Measurements from ENCODE around the gene ADPRS. TPM values are rescaled to one million over a fixed set of nuclear protein-coding genes. Genes with fewer than 3 reads are reported as not detected.

The ADPRS gene
- total and polyA plus RNA-seq, 9 of the 15 experiments (the other 6 are each of a cell fraction or from before 2014, with no cell fraction given): 5.9 to 40.0 (median 27.4) TPM

DNA sequence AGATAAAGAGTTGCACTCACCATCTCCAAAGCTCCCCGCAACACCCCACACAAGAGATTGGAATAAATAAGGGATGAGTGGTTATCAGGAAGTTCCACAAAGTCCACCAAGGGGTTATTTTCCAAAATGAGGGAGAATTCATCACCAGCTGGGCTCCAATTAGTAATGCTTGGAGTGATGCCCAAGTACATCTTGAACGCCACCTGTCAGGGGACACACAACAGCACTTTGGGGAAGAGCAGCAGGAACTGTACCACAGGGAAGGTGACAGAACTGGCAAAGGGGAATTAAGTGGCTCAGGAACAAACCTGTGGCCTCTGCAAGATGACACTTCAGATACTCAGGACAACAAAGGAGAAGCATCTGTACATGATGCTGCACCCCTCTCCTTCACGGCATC is 49.1 kb downstream of the ADPRS start:
- FAIRE-seq (no peak), DNase-seq (ENCODE audit: extremely low read depth in 1 of 4, low spot score in 3 of 4) (no peak), ATAC-seq (no peak)
- Histone ChIP-seq H3K4me2 (ENCODE audit: insufficient read depth, low read length) (no peak overlapping the region), H3K9me1 (ENCODE audit: control insufficient read depth, insufficient read depth, low read length) (peaks cover 4% of the 10 kb centered on the region), H3K79me2 (ENCODE audit: control insufficient read depth, insufficient read depth, low read length) (peaks cover 18% of the 10 kb centered on the region), H3K27ac (ENCODE audit: extremely low read depth, low read depth, low read length) (no peak overlapping the region), H4K20me1 (replicated peaks; ENCODE audit: control insufficient read depth, insufficient read depth, low read length) (peaks cover 11% of the 10 kb centered on the region; the same call in 1 of the 2 replicates), H3K4me3 (no peak overlapping the region), H3K9ac (ENCODE audit: insufficient read depth in 1 of 2, low read depth in 2 of 2, low read length in 2 of 2) (no peak overlapping the region), H3K36me3 (ENCODE audit: control insufficient read depth, insufficient read depth, low read length) (peaks cover 55% of the 10 kb centered on the region), H3K9me3 (replicated peaks; ENCODE audit: control insufficient read depth, insufficient read depth, low read depth, low read length) (no peaks in the 10 kb centered on the region), H3K27me3 (ENCODE audit: control insufficient read depth in 2 of 2, insufficient read depth in 2 of 2, low read length in 2 of 2) (no peaks in the 10 kb centered on the region), H2AFZ (ENCODE audit: low read depth, low read length) (no peak overlapping the region), H3K4me1 (replicated peaks in 1 of 2; ENCODE audit: control insufficient read depth in 2 of 2, insufficient read depth in 2 of 2, low read length in 2 of 2) (peaks cover 5 to 6% of the 10 kb centered on the region in 2 experiments; a peak in 3 of 5 replicates)
- in situ Hi-C loops (cut with MboI) (no loop called here), intact Hi-C loops (cut with micrococcal nuclease) (no loop called here)
- 92% methylated on average over 3 of the region's 3 CpGs for WGBS (ENCODE audit: insufficient coverage, low coverage, missing lambda C conversion rate)
- TF ChIP-seq ZKSCAN3 (CRISPR knock-in tag; IDR thresholded peaks at IDR 0.05) (no peak), FOXA3 (CRISPR knock-in tag; conservative IDR thresholded peaks at IDR 0.05 in 1 of 2, IDR thresholded peaks at IDR 0.05 in 1 of 2) (no peak), TGIF2 (CRISPR knock-in tag; IDR thresholded peaks at IDR 0.05) (no peak), ZC3H8 (IDR thresholded peaks at IDR 0.05) (no peak), CHCHD3 (CRISPR knock-in tag; IDR thresholded peaks at IDR 0.05) (no peak), ZNF583 (CRISPR knock-in tag; IDR thresholded peaks at IDR 0.05) (no peak), ZNF79 (CRISPR knock-in tag; IDR thresholded peaks at IDR 0.05; ENCODE audit: low read depth) (no peak), RFX7 (CRISPR knock-in tag; IDR thresholded peaks at IDR 0.05) (no peak), SAFB (IDR thresholded peaks at IDR 0.05; ENCODE audit: borderline replicate concordance, low read depth, low read length) (no peak), ZNF347 (CRISPR knock-in tag; IDR thresholded peaks at IDR 0.05; ENCODE audit: low read depth) (no peak)
- TF ChIP-seq, protein P1, sequence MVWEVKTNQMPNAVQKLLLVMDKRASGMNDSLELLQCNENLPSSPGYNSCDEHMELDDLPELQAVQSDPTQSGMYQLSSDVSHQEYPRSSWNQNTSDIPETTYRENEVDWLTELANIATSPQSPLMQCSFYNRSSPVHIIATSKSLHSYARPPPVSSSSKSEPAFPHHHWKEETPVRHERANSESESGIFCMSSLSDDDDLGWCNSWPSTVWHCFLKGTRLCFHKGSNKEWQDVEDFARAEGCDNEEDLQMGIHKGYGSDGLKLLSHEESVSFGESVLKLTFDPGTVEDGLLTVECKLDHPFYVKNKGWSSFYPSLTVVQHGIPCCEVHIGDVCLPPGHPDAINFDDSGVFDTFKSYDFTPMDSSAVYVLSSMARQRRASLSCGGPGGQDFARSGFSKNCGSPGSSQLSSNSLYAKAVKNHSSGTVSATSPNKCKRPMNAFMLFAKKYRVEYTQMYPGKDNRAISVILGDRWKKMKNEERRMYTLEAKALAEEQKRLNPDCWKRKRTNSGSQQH (CRISPR knock-in tag; IDR thresholded peaks at IDR 0.05): no peak
- TF ChIP-seq, protein P2, sequence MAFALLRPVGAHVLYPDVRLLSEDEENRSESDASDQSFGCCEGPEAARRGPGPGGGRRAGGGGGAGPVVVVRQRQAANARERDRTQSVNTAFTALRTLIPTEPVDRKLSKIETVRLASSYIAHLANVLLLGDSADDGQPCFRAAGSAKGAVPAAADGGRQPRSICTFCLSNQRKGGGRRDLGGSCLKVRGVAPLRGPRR (CRISPR knock-in tag; IDR thresholded peaks at IDR 0.05): no peak
- TF ChIP-seq, protein P3, sequence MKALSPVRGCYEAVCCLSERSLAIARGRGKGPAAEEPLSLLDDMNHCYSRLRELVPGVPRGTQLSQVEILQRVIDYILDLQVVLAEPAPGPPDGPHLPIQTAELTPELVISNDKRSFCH (CRISPR knock-in tag; IDR thresholded peaks at IDR 0.05): no peak
- TF ChIP-seq, protein P3 (tag; IDR thresholded peaks at IDR 0.05): no peak
- TF ChIP-seq, protein P4, sequence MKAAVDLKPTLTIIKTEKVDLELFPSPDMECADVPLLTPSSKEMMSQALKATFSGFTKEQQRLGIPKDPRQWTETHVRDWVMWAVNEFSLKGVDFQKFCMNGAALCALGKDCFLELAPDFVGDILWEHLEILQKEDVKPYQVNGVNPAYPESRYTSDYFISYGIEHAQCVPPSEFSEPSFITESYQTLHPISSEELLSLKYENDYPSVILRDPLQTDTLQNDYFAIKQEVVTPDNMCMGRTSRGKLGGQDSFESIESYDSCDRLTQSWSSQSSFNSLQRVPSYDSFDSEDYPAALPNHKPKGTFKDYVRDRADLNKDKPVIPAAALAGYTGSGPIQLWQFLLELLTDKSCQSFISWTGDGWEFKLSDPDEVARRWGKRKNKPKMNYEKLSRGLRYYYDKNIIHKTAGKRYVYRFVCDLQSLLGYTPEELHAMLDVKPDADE (conservative IDR thresholded peaks at IDR 0.05; ENCODE audit: control insufficient read depth, low read depth, low read length): no peak
- ChIA-PET POLR2A (no interaction called here), CTCF (ENCODE audit: low intra/inter-chr PET ratio) (interaction anchor here (0.6 to 5.8 kb wide), 2 partner anchors 38 to 118 kb away, joined by 3 to 116 read pairs; no protein-coding TSS in a partner anchor)
- BruUV-seq (replicated peaks): no TSS peak
